ENCODE measurements around the gene PPTC7.
"Not testable (repeated sequence)": the region's sequence is repeated elsewhere in the genome, so short reads cannot be mapped to it uniquely, and the experiment has no call there.

PPTC7 gene

DNA sequence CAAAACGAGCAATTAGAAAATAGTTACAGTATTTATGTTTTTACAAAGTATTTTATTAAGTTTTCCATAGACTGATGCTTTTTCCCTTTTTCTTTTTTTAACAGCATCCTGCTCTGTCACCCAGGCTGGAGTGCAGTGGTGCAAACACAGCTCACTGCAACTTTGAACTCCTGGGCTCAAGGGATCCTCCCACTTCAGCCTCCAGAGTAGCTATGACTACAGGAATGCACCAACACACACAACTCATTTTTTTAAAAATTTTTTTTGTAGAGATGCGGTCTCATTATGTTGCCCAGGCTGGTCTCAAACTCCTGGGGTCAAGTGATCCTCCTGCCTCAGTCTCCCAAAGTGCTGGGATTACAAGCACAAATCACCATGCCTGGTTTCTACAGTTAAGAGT lies 24.2 kb downstream of the PPTC7 start:
- not testable (repeated sequence) for H3K27me3 Mint-ChIP-seq, H3K4me3 Mint-ChIP-seq, H3K27ac Mint-ChIP-seq
- Mint-ChIP-seq H3K4me1 (ENCODE audit: low read depth) (peaks cover 78% of the 10 kb centered on the region), H3K36me3 (ENCODE audit: low read depth) (peaks cover 24% of the 10 kb centered on the region), H3K9me3 (peaks cover 11% of the 10 kb centered on the region)

GRCh38 chr12:110557300-110557699 lies 25.8 kb downstream of the PPTC7 start:
- no peak overlapping the region for H3K27ac Mint-ChIP-seq
- H3K27me3 Mint-ChIP-seq = no peaks in the 10 kb centered on the region
- H3K36me3 Mint-ChIP-seq (ENCODE audit: low read depth) = peaks cover 24% of the 10 kb centered on the region
- H3K4me1 Mint-ChIP-seq (ENCODE audit: low read depth) = peaks cover 64% of the 10 kb centered on the region
- no peak overlapping the region for H3K4me3 Mint-ChIP-seq
- H3K9me3 Mint-ChIP-seq = peaks cover 11% of the 10 kb centered on the region

DNA sequence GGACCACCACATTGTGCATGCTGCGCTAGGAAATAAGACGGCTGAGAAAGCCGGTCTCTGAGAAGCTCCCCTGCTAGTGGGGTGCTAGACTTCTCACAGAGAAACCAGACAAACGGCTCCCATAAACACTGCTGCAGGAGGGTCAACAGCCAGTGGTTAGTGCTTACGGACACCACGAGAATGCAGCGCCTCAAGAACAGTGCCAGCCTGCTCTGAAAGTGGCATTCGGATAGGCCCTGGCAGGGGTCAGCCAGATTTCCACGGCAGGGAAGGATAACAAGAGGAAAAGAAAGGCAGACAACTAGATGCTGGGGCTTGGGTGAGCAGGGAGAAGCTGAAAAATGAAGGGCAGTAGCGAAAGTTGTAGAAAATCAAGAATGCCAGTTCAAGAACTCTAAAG lies 26.4 kb downstream of the PPTC7 start:
- Mint-ChIP-seq H3K9me3 (peaks cover 11% of the 10 kb centered on the region), H3K27me3 (no peaks in the 10 kb centered on the region)

DNA sequence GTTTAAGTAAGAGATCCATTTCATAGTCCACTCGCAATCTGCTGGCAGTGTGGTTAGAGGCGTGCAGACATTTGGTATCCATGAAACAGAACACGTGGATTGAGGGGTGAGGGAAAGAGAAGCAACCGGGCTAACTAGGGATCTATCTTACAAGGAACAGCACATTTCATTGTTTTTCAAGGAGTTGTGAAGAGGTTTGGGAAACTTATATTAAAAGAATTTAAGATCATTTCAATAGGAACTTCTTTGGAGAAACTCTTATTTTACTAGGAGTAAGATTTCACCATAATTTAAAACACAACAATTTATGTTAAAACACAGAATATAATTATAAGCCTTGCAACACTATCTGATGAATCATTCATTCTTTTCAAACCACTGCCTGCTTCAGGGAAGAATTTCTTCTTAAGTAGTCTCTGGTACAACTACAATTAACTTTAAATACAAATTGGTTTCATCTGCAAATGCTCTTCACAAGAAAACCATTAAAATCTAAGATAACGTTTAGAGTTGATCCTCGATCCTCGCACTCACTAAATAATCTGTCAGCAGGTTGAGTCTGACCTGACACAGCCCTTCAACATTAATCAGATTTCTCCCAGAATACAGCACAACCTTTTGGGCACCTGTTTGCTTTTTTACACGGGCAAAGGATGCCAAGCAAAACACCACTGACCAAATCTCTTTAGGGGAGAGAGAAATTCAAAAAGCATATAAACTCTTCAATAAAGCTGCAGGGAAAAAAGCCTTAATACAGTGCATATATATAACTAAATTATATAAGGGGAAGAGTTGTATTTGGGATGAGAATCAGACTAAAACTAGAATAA lies 27.3 kb downstream of the PPTC7 start:
- H3K4me3 Mint-ChIP-seq = no peak overlapping the region
- peaks cover 36% of the 10 kb centered on the region for H3K36me3 Mint-ChIP-seq (ENCODE audit: low read depth)
- peaks cover 58% of the 10 kb centered on the region for H3K4me1 Mint-ChIP-seq (ENCODE audit: low read depth)
- no peaks in the 10 kb centered on the region for H3K27me3 Mint-ChIP-seq
- H3K27ac Mint-ChIP-seq = no peak overlapping the region
- H3K9me3 Mint-ChIP-seq = peaks cover 11% of the 10 kb centered on the region

More for the DNA sequence above, 26.4 kb downstream of the PPTC7 start:
- Mint-ChIP-seq H3K4me1 (ENCODE audit: low read depth) (peaks cover 64% of the 10 kb centered on the region), H3K27ac (no peak overlapping the region), H3K4me3 (no peak overlapping the region), H3K36me3 (ENCODE audit: low read depth) (peaks cover 30% of the 10 kb centered on the region)

DNA sequence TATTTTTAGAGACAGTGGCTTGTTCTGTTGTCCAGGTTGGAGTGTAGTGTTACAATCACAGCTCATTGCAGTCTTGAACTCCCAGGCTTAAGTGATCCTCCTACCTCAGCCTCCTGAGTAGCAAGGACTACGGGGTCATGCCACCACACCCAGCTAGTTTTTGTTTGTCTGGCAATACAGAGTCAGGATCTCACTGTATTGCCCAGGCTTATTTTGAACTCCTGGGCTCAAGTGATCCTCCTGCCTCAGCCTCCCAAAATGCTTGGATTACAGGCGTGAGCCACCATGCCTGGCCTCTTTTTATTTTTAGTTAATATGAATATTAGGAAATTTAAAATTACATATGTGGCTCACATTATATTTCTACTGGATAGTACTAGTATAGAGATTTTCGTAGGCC lies 28.9 kb downstream of the PPTC7 start:
- H3K4me1 Mint-ChIP-seq (ENCODE audit: low read depth) = peaks cover 63% of the 10 kb centered on the region
- H3K36me3 Mint-ChIP-seq (ENCODE audit: low read depth) = peaks cover 42% of the 10 kb centered on the region
- H3K9me3 Mint-ChIP-seq = peaks cover 11% of the 10 kb centered on the region
- no peaks in the 10 kb centered on the region for H3K27me3 Mint-ChIP-seq
- no peak overlapping the region for H3K27ac Mint-ChIP-seq
- no peak overlapping the region for H3K4me3 Mint-ChIP-seq

DNA sequence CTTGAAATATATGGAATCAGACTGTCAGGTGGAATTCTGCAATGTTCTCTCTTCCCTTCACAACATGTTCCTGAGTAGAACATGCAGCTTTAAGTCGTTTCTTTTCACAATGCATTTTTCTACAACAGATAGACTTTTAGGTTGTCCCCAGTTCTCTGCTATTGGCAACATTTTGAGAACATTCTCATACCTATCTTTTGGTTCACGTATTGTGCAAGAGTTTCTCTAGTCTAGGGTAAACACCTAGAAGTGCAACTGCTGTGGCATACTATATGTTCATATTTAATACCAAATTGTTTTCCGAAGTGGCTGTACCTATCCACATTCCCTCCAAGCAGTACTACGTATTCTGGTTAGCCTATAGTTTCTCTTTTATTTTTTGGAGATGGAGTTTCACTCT lies 32.1 kb downstream of the PPTC7 start:
- no peaks in the 10 kb centered on the region for H3K27me3 Mint-ChIP-seq
- H3K9me3 Mint-ChIP-seq = no peaks in the 10 kb centered on the region
- H3K36me3 Mint-ChIP-seq (ENCODE audit: low read depth) = peaks cover 52% of the 10 kb centered on the region
- H3K4me1 Mint-ChIP-seq (ENCODE audit: low read depth) = peaks cover 65% of the 10 kb centered on the region
- no peak overlapping the region for H3K4me3 Mint-ChIP-seq
- H3K27ac Mint-ChIP-seq = no peak overlapping the region

DNA sequence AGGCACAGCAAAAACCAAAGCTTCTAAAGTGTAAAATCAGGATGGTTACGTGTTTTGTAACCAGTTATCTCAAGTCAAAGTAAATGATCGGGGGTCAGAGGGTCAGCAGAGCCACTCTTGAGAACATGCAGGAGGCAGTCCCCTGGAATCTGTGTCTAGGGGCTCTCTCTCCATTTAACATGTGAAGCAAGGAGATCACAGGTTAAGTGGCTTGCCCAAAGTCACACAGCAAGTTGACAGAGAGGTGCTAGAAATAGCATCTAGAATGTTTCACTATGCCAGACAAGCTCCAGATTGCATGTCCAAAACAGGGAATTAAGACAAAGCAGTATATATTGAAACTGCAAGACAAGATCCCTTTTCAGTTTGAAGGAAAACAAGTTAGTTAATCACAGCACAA lies 33.4 kb downstream of the PPTC7 start:
- peaks cover 61% of the 10 kb centered on the region for H3K36me3 Mint-ChIP-seq (ENCODE audit: low read depth)
- H3K9me3 Mint-ChIP-seq = no peaks in the 10 kb centered on the region
- H3K4me1 Mint-ChIP-seq (ENCODE audit: low read depth) = peaks cover 62% of the 10 kb centered on the region
- H3K4me3 Mint-ChIP-seq = no peak overlapping the region
- no peaks in the 10 kb centered on the region for H3K27me3 Mint-ChIP-seq
- H3K27ac Mint-ChIP-seq = peak overlapping the region; percentile 69

DNA sequence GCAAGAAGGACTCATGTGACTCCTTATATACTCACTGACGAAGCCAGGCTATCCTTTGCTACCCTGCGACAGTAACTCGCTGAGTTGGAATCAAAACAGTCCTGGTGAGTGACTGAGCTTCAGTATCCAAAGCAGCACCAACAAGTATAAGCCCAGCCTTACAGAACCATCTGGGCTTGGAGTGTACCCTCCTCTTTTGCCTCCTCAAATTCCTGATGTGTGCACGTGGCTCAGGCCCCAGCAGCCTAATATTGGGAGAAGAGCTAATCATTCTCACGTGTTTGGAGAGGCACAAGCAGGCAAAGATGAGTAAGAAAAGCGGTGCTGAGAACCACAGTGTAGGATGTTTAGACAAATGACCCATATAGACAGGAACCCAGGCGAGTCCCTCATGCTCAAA lies 34.4 kb downstream of the PPTC7 start:
- no peak overlapping the region for H3K4me3 Mint-ChIP-seq
- H3K4me1 Mint-ChIP-seq (ENCODE audit: low read depth) = peaks cover 60% of the 10 kb centered on the region
- no peak overlapping the region for H3K27ac Mint-ChIP-seq
- H3K27me3 Mint-ChIP-seq = no peaks in the 10 kb centered on the region
- peaks cover 63% of the 10 kb centered on the region for H3K36me3 Mint-ChIP-seq (ENCODE audit: low read depth)
- no peaks in the 10 kb centered on the region for H3K9me3 Mint-ChIP-seq

GRCh38 chr12:110547090-110547489 lies 36.0 kb downstream of the PPTC7 start:
- H3K9me3 Mint-ChIP-seq = no peaks in the 10 kb centered on the region
- peak overlapping the region; percentile 16 for H3K27ac Mint-ChIP-seq
- no peaks in the 10 kb centered on the region for H3K27me3 Mint-ChIP-seq
- H3K4me1 Mint-ChIP-seq (ENCODE audit: low read depth) = peaks cover 71% of the 10 kb centered on the region
- peaks cover 74% of the 10 kb centered on the region for H3K36me3 Mint-ChIP-seq (ENCODE audit: low read depth)
- H3K4me3 Mint-ChIP-seq = no peak overlapping the region

DNA sequence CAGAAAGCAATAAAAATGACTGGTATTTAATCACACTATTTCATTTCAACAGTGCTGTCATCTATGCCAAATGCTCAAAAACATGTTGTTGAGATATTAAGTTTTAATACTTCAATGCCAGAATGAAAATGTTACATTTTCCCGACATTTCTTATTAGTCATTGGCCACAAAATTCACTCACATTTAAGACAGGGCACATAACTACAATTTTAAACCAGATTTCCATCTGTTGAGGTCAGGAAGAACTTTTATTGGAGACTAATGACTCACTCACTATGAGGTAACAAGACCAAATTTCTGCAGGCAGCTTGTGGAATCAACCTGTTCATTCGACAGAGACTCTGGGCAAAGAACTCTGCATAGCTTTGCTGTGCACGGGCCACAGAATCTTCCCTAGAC lies 36.8 kb downstream of the PPTC7 start:
- H3K27ac Mint-ChIP-seq = peak overlapping the region; percentile 13
- no peak overlapping the region for H3K4me3 Mint-ChIP-seq
- no peaks in the 10 kb centered on the region for H3K27me3 Mint-ChIP-seq
- peaks cover 70% of the 10 kb centered on the region for H3K4me1 Mint-ChIP-seq (ENCODE audit: low read depth)
- no peaks in the 10 kb centered on the region for H3K9me3 Mint-ChIP-seq
- peaks cover 71% of the 10 kb centered on the region for H3K36me3 Mint-ChIP-seq (ENCODE audit: low read depth)

DNA sequence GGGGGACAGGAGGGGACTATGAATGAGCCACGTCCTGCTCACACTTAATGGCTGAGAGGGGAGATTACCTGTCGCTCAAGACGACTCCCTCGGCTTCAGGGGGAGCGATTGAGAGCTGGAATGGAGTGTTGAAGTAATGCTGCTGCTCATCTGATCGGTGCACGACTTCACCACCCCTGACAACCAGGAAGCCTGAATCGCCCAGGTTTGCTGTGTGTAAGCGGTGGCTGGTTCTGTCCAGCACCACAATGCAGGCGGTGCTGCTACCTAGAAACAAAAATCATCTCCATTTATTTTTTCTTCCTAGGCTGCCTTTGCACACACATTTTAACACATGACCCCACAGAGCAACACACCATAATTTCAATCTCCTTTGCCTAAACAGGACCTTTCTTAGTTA lies 37.3 kb downstream of the PPTC7 start:
- H3K27me3 Mint-ChIP-seq = no peaks in the 10 kb centered on the region
- no peak overlapping the region for H3K4me3 Mint-ChIP-seq
- H3K36me3 Mint-ChIP-seq (ENCODE audit: low read depth) = peaks cover 66% of the 10 kb centered on the region
- peaks cover 67% of the 10 kb centered on the region for H3K4me1 Mint-ChIP-seq (ENCODE audit: low read depth)
- H3K9me3 Mint-ChIP-seq = no peaks in the 10 kb centered on the region
- peak overlapping the region; percentile 55 for H3K27ac Mint-ChIP-seq

GRCh38 chr12:110545259-110545658 lies 37.9 kb downstream of the PPTC7 start:
- H3K4me1 Mint-ChIP-seq (ENCODE audit: low read depth) = peaks cover 61% of the 10 kb centered on the region
- H3K36me3 Mint-ChIP-seq (ENCODE audit: low read depth) = peaks cover 62% of the 10 kb centered on the region
- not testable (repeated sequence) for H3K27me3 Mint-ChIP-seq, H3K4me3 Mint-ChIP-seq, H3K9me3 Mint-ChIP-seq
- peak overlapping the region; percentile 55 for H3K27ac Mint-ChIP-seq

DNA sequence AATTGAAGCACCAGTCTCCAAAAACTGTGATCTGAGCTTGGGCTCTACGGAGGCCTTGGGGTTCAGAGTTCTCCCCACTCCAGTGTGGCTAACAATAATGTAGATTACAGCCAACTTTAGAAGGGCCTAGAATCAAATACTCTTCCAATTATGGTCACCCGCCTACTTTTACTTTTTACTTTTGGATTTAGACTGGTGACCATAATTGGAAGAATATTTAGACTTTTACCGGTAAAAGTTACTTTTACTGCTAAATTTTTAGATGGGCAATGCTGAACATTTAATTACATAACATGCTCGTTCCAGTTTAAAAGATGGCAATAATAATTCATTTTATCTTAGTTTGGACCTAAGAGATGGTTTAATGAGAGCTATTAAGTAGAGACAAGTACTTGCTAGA lies 39.2 kb downstream of the PPTC7 start:
- peaks cover 62% of the 10 kb centered on the region for H3K36me3 Mint-ChIP-seq (ENCODE audit: low read depth)
- no peaks in the 10 kb centered on the region for H3K27me3 Mint-ChIP-seq
- no peak overlapping the region for H3K27ac Mint-ChIP-seq
- H3K9me3 Mint-ChIP-seq = no peaks in the 10 kb centered on the region
- no peak overlapping the region for H3K4me3 Mint-ChIP-seq
- H3K4me1 Mint-ChIP-seq (ENCODE audit: low read depth) = peaks cover 53% of the 10 kb centered on the region

- Mint-ChIP-seq H3K9me3 (no peaks in the 10 kb centered on the region), H3K4me1 (ENCODE audit: low read depth) (peaks cover 47% of the 10 kb centered on the region), H3K36me3 (ENCODE audit: low read depth) (peaks cover 62% of the 10 kb centered on the region), H3K4me3 (no peak overlapping the region), H3K27ac (peak overlapping the region; percentile 57), H3K27me3 (no peaks in the 10 kb centered on the region)
Observed at GRCh38 chr12:110543252-110543959, 39.7 kb downstream of the PPTC7 start.

DNA sequence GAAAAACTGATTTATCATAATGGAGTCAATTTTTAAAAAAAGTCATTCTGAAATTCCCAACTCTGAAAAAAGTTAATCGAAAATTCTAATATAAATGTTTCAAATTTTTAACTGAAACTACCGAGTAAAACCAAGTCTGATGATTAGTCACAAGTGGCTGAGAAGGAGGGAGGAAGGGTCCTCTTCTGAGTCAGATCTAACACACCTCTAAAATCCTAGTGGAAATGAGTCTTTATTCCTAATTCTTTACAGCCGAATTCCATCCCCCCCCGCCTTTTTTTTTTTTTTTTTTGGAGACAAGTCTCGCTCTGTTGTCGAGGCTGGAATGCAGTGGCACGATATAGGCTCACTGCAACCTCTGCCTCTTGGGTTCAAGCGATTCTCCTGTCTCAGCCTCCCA lies 43.1 kb downstream of the PPTC7 start:
- Mint-ChIP-seq H3K27me3 (no peaks in the 10 kb centered on the region), H3K4me3 (no peak overlapping the region), H3K36me3 (ENCODE audit: low read depth) (peaks cover 60% of the 10 kb centered on the region), H3K27ac (no peak overlapping the region), H3K4me1 (ENCODE audit: low read depth) (peaks cover 27% of the 10 kb centered on the region), H3K9me3 (no peaks in the 10 kb centered on the region)
